GM21360 (cell line): ENCODE measurements around the gene ENOX1.

Experiments used
- ATAC-seq: cut with Tn5 transposase; IDR thresholded peaks from one replicate; pipeline ENCODE4 v1.9.1; 2021; ENCODE audit warnings: mild to moderate bottlenecking, moderate library complexity; ENCODE audit not compliant: unreplicated experiment

ENOX1 gene

DNA sequence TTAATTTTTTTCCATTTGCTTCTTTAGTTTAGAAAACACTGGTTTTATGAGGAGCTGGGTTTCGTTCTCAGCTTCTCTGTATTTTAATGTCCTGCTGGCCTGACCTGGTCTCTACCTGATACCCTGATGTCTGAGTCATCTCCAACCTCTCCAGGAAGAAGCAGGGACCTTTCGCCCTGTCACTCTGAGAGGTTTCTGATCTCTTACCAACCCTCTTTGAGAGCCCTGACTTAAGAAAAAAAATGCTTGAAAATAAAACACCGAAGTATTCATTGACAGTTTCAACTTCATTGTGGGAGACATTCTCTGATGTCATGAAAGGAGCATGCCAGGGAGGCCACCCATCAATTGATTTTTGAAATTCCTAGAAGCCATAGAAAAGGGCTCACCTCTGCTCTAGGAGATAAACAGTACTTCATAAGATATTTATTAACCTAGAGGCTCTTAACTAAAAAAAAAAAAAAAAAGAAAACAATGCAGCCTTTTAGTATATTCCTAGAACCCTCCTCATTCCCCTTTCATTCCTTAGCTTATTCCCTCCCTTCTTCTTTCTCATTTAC, 234.8 kb downstream of the ENOX1 start:
- ATAC-seq, result no peak

GRCh38 chr13:43546816-43547215, 240.0 kb downstream of the ENOX1 start:
- ATAC-seq, result no peak

DNA sequence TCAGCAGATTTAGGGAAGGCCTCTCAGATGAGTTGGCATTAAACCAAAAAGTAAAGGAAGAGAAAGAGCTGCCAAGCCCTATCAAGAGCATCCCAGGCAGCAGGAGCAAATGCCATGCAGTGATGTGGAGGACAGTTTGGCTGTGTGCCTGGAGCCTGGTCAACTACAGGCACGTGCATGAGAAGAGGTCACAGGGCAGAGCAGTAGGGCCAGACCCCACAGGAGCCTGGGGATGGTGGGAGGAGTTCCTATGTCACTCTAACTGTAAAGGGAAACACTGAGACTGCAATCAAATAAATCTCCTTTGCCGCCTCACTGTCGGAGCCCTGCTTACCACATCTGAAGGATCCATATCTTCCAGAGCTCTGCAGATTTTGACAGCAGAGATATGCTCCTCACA, 240.5 kb downstream of the ENOX1 start:
- no peak for ATAC-seq

DNA sequence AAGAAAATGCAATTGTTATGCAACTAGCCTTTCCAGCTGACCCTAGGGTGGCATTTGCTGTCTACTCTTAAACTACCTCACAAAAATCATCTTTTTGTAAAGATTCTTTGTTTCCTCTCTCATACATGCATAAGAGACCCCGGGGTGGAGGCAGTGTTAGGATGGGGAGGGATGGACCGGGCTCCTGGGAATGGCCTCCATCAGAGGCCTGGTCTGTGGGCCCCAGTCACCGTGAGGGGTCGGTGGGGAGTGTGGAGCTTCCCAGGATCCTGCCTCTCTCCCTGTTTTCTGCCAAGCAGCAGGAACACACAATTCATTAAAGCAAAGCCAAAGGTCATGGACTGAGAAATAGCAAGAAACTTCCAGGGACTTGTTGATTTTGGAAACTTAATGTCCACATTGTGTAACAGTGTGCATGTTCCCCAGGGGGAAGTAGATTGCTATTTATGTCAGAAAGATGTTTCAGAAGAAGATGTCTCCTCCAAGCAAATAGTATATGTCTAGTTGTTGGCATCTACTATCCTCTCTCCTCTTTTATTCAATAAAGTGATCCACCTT, 241.4 kb downstream of the ENOX1 start:
- ATAC-seq, result no peak

GRCh38 chr13:43544631-43545030, 242.1 kb downstream of the ENOX1 start:
- ATAC-seq, result no peak

DNA sequence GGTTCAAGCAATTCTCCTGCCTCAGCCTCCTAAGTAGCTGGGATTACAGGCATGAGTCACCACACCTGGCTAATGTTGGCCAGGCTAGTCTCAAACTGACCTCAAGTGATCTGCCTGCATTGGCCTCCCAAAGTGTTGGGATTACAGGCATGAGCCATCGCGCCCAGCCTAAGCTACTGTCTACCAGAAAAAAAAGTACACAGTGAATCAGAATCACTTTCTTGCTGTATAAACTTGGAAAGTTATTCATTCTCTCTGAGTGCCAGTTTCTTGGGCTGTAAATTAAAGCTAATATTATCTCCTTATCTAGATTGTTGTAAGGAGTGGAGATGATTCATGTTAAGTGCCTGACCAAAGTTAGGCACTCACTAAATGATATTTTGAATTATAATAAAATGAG, 242.8 kb downstream of the ENOX1 start:
- no peak for ATAC-seq

DNA sequence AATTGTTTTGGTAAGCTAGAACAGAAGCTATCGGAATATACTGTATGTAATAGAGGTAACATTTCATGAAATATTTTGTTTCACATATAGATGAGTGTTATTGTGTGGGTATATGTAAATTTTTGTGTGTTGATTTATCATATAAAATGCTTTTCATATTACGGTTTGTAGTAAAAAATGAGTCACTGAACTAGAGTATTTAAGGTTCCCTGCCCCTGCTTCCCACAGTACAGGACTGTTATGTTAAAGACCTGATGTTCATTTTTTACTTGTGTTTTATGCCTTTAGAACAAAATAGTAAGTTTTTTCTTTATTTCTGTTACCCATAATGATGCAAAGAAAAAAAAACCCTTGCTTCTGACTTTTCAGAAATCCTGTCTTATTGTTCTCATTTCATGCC, 243.4 kb downstream of the ENOX1 start:
- ATAC-seq, result no peak

- no peak for ATAC-seq
These were observed 249.6 kb downstream of the ENOX1 start for GRCh38 chr13:43537124-43537523.

DNA sequence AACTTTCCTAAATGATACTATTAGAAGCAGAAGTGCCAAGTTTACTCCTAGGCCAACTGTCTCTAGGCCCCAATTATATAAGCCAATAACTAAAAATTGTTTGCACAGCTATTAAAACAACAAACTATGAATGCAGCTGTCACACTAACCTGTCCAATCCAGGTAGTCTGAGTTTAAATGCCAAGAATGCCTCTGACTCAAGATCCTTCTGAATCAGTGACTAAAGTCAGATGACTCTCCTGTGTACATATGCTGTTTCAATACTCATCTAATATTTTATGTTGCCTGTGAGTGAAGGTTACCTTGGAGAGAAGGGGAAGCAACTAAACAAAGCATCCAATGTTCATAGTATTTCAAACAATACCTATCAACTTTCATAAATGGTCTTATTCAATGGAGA, 257.0 kb downstream of the ENOX1 start:
- ATAC-seq, result no peak

GRCh38 chr13:43528992-43529391, 257.8 kb downstream of the ENOX1 start:
- no peak for ATAC-seq

DNA sequence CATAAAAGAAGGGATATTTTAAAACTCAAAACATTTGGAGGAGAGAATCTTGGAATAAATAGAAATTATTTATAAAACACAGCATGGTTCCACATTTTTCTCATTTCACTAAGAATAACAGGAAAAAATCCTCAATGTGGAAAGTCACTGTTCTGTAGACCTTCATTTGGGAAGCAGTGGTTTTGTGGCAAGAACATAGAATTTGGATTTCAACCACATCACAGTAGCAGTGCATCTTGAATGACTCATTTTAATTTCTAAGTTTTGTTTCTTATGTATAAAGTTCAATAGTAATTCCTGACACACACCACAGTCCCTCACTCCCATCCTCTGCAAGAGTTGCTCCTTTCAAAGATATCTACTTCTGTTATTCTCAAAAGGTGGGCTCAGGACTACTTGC, 264.0 kb downstream of the ENOX1 start:
- no peak for ATAC-seq

GRCh38 chr13:43520351-43520750, 266.4 kb downstream of the ENOX1 start:
- no peak for ATAC-seq

GRCh38 chr13:43518833-43519232, 267.9 kb downstream of the ENOX1 start:
- no peak for ATAC-seq

DNA sequence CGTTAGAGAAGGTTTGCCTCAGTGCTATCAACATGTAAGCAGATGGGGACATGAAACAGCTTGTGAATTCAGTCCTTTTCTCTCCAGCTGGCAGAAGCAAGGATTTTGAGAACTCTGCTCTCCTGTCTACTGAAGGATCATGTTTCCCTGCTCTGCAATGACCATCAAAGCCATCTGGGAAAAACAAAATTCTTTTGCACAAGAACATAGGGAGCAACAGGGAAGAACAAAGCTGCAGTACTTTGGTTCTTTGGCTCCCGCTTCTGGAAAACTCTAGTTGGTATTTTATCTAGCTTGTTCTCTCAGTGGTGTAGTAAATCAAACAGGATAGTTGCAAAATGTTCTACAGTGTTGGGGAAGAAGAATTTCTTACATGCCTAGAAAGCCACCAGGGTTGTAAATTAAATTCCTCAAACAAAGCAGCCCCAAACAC, 270.4 kb downstream of the ENOX1 start:
- ATAC-seq, result no peak

DNA sequence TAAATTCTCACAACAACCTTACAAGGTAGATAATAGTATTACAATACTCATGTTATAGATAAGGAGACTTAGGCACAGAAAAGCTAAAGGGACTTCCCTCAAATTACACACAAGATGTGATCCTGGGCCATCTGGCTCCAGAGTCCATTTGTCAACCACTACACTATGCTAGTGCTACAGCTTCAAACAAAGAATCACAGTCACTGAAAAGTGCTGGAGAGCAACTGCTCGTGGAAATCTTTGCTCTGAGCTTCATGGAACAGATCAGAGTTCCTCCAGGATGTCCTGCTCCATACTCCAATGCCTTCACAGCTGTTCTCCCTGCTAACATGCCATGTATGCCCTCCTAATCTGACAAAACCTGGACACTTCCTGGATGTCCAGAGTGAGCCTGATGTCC, 271.2 kb downstream of the ENOX1 start:
- ATAC-seq, result no peak

DNA sequence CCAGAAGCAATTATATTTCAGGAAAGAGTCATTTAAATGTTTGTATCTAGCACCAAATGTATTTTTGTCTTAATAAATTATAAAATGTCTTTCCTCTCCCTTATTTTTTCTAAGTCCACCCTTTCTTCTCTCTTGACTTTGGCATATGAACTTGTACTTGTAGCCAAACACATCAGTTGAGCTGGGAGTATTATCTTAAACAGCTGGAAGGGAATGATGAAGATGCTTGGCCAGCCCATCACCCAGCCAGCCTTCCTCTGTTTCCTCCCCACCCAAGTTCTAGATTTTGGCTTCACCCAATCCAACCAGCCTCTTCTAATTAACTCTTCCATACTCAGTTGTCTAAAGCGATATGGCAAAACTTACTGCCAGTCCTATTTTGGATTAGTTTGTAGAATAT, 272.5 kb downstream of the ENOX1 start:
- ATAC-seq, result no peak

- ATAC-seq, result no peak
These were observed 274.6 kb downstream of the ENOX1 start for GRCh38 chr13:43512221-43512620.

DNA sequence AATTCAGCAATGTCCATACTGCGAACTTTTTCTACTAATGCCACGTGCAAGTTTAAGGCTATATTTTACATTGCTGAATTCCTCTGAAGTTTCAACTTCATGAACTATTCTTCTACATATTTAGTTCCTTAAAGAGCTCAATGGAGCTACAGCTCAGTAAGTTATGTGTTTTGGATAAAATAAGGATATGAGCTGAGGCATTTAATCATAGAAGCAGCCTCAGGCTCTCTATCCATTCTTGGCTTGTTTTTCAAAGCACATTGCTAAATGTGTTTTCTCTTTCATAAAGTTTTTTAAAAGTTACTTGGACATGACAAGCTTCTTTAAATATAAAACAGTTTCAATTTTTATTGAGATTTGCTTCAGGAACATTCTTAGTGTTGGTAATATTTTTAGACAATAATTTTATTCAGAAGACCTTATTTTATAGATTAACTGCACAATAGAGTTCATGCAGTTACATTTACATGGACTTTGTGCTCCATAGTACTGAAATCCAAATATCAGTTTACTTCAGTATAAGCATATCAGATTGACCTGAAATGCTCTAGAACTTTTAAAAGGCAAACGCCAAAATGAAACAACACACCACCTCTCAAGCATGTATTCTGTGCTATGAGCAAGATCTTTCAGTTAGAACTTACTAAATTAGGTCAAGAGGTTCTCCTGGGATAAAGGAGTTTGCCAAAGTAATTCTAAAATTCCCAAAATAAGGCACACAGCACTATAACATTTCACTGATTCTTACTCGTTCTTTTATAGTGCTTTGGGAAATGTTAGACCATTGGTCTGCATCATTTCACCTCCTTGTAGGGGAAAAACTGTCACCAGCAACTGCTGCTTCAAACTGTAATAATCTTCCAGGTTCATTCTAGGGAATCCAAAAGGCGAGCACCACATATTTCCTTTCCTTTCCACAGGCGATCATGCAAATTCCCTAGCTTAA, 275.5 kb downstream of the ENOX1 start:
- no peak for ATAC-seq

DNA sequence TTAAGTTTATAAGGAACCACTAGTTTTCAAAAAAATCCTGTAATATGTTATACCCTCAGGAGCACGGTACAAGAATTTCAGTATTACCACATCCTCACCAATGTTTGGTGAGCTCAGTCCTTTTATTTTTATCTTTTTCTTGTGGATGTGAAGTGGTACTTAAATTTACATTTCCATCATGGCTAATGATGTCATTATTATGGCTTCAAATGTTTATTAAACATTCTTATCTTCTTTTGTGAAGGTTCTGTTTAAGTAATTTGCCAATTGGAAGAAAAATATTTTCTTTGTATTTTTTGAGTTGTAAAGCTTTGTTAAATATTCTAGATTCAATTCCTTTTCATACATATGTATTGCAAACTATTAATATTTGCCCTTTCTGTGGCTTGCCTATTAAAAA, 291.0 kb downstream of the ENOX1 start:
- no peak for ATAC-seq

GRCh38 chr13:43494206-43494605, 292.6 kb downstream of the ENOX1 start:
- no peak for ATAC-seq

DNA sequence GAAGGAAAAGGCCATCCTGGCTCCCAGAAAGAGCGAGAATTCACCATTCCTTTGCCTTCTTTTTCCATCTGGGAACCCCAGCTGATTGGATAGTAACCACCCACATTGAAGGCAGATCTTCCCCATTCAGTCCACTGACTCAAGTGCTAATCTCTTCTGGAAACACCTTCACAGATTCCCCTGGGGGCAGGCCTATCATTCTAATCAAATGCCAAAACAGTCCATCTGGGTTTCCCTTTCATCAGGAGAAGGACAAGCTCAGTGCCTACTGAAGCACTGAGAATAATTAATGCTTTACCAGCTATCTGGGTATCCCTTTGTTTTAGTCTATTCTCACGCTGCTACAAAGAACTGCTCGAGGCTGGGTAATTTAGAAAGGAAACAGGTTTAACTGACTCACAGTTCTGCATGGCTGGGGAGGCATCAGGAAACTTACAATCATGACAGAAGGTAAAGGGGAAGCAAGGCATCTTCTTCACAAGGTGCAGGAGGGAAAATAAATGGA, 293.2 kb downstream of the ENOX1 start:
- no peak for ATAC-seq

- no peak for ATAC-seq
These were observed 294.0 kb downstream of the ENOX1 start for GRCh38 chr13:43492745-43493144.
